Measurements from ENCODE around the gene PLEKHG4.

DNA sequence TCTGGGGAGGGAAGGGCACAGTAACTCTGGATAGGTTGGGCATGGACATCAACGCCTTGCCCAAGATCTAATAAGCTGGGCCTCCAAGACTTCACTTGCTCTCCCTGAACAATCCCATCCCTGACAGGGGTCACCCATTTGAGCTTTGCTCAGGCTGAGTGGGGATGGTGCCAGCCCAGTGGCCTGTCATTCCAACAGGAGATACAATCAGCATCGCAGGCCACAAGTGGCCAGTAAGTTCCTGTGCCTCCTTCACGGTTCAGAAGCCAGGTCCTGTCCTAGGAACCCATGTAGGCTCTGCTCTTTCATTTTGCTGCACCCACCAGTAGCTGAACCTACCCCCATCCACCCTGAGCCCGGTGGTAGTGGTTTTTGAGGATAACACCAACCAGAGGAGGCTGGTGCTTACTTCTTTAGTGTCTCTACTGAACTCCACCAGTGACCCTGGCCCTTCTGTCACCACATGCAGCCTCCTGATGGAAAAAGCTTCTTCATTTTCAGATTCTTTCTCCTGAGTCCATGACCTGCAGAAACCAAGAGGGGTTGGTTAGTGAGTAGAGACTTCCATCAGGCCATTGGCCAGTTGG, 14.9 kb downstream of the PLEKHG4 start:
- TF ChIP-seq, protein P1, sequence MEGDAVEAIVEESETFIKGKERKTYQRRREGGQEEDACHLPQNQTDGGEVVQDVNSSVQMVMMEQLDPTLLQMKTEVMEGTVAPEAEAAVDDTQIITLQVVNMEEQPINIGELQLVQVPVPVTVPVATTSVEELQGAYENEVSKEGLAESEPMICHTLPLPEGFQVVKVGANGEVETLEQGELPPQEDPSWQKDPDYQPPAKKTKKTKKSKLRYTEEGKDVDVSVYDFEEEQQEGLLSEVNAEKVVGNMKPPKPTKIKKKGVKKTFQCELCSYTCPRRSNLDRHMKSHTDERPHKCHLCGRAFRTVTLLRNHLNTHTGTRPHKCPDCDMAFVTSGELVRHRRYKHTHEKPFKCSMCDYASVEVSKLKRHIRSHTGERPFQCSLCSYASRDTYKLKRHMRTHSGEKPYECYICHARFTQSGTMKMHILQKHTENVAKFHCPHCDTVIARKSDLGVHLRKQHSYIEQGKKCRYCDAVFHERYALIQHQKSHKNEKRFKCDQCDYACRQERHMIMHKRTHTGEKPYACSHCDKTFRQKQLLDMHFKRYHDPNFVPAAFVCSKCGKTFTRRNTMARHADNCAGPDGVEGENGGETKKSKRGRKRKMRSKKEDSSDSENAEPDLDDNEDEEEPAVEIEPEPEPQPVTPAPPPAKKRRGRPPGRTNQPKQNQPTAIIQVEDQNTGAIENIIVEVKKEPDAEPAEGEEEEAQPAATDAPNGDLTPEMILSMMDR (IDR thresholded peaks at IDR 0.05; ENCODE audit: insufficient read depth, low read length, poor library complexity, severe bottlenecking): no peak
- TF ChIP-seq EZH2phosphoT487 (conservative IDR thresholded peaks at IDR 0.05; ENCODE audit: low read length): no peak
